K562 (cell line): ENCODE results near the gene AVPI1. TPM values are rescaled to one million over a fixed set of nuclear protein-coding genes. Genes with fewer than 3 reads are reported as not detected.

Experiments
- BRCA1 ChIP-seq, 2 experiments: fragments of 450-650 bp in 1 of 2; sonication (generic) in 1 of 2; formaldehyde crosslinking in 1 of 2; IDR thresholded peaks; 2 replicates each; pipeline versions ENCODE4 v1.5.0 to v1.6.1; 2017 to 2020; ENCODE audit warnings: mild to moderate bottlenecking in 1 of 2, missing genetic modification reagents in 1 of 2
- BRD4 ChIP-seq: fragments of 200-600 bp; sonication (generic); IDR thresholded peaks from 2 replicates; pipeline ENCODE4 v1.6.1; 2017; ENCODE audit warnings: inconsistent platforms
- CBX1 ChIP-seq: sonication (generic); IDR thresholded peaks from 2 replicates; pipeline ENCODE4 v1.6.1; 2016; ENCODE audit warnings: antibody characterized with exemption, low read depth, mild to moderate bottlenecking
- COPS2 ChIP-seq: fragments of 450-650 bp; conservative IDR thresholded peaks from 2 replicates; pipeline ENCODE4 v1.6.1; 2016; ENCODE audit warnings: mild to moderate bottlenecking, moderate library complexity
- CREM ChIP-seq: IDR thresholded peaks from 2 replicates; pipeline ENCODE4 v1.6.1; 2014; ENCODE audit warnings: antibody characterized with exemption, low read depth
- ETV5 ChIP-seq: sonication (generic); formaldehyde crosslinking; IDR thresholded peaks from 2 replicates; pipeline ENCODE4 v1.4.0; 2020; ENCODE audit warnings: low read depth, mild to moderate bottlenecking, missing genetic modification reagents
- KDM2B ChIP-seq: fragments of 250-450 bp; sonication (Bioruptor Pico); IDR thresholded peaks from 2 replicates; pipeline ENCODE4 v1.8.0; 2021; ENCODE audit warnings: mild to moderate bottlenecking, moderate library complexity
- KLF1 ChIP-seq: fragments of 450-650 bp; IDR thresholded peaks from 2 replicates; pipeline ENCODE4 v1.6.1; 2016; ENCODE audit warnings: missing genetic modification characterization, missing compliant biosample characterization
- PCBP1 ChIP-seq: fragments of 200-400 bp; formaldehyde crosslinking; IDR thresholded peaks from 2 replicates; pipeline ENCODE4 v1.6.1; 2018; ENCODE audit warnings: mild to moderate bottlenecking, low read depth, low read length; ENCODE audit not compliant: poor library complexity, severe bottlenecking
- POLR2G ChIP-seq: fragments of 200-400 bp; formaldehyde crosslinking; IDR thresholded peaks from 2 replicates; pipeline ENCODE4 v1.6.1; 2017; ENCODE audit warnings: low read depth, mild to moderate bottlenecking, antibody characterized with exemption, low read length, moderate library complexity
- PPARD ChIP-seq: fragments of 250-450 bp; sonication (Bioruptor Pico); IDR thresholded peaks from 2 replicates; pipeline ENCODE4 v1.8.0; 2022; ENCODE audit warnings: inconsistent platforms, mild to moderate bottlenecking, moderate library complexity
- SMC3 ChIP-seq: conservative IDR thresholded peaks from 2 replicates; pipeline ENCODE4 v1.6.1; 2011; ENCODE audit warnings: low read depth, low read length, improper control_type of control experiment; ENCODE audit not compliant: insufficient read depth
- SREBF1 ChIP-seq: fragments of 150-350 bp; IDR thresholded peaks from 2 replicates; pipeline ENCODE4 v1.6.1; 2014; ENCODE audit warnings: antibody characterized with exemption, low read depth, low read length, borderline replicate concordance
- SRSF3 ChIP-seq: fragments of 200-400 bp; formaldehyde crosslinking; IDR thresholded peaks from 2 replicates; pipeline ENCODE4 v1.6.1; 2016; ENCODE audit warnings: mild to moderate bottlenecking, low read length, moderate library complexity; ENCODE audit not compliant: insufficient read depth
- SRSF7 ChIP-seq: fragments of 200-400 bp; formaldehyde crosslinking; optimal IDR thresholded peaks from 2 replicates; pipeline ENCODE3; 2017; ENCODE audit warnings: mild to moderate bottlenecking, low read depth, low read length
- SRSF9 ChIP-seq: fragments of 200-400 bp; formaldehyde crosslinking; IDR thresholded peaks from 2 replicates; pipeline ENCODE4 v1.6.1; 2017; ENCODE audit warnings: low read depth, low read length, borderline replicate concordance
- TAF15 ChIP-seq: fragments of 200-400 bp; formaldehyde crosslinking; IDR thresholded peaks from 2 replicates; pipeline ENCODE4 v1.6.1; 2017; ENCODE audit warnings: mild to moderate bottlenecking, low read depth, low read length, moderate library complexity
- XRCC5 ChIP-seq: fragments of 200-400 bp; formaldehyde crosslinking; IDR thresholded peaks from 2 replicates; pipeline ENCODE4 v1.6.1; 2017; ENCODE audit warnings: low read depth, mild to moderate bottlenecking, low read length
- ZNF347 ChIP-seq: fragments of 450-650 bp; formaldehyde crosslinking; IDR thresholded peaks from 2 replicates; pipeline ENCODE4 v1.4.0; 2020; ENCODE audit warnings: low read depth, mild to moderate bottlenecking, moderate library complexity
- ZNF77 ChIP-seq: fragments of 250-450 bp; sonication (Bioruptor Pico); IDR thresholded peaks from 2 replicates; pipeline ENCODE4 v1.5.0; 2020
- ZSCAN29 ChIP-seq: fragments of 450-650 bp; IDR thresholded peaks from 2 replicates; pipeline ENCODE4 v1.6.1; 2017
- polyA plus RNA-seq, 8 experiments: library from polyadenylated mRNA; depleted of rRNA in 4 of 8; stranded (reverse) in 5 of 8; unstranded in 3 of 8; fragments of >200 nt; fragmentation: Nextera tagmentation in 2 of 8; fragmentation: Illumina TruSeq in 1 of 8; extraction: Ambion mirVana in 2 of 8; extraction: Trizol in 1 of 8; gene quantifications; 2 replicates each; pipeline versions ENCODE4 v1.2.1 to v1.2.3, GENCODE V29; 2011 to 2014; ENCODE audit warnings: inconsistent platforms in 1 of 8, missing spikeins in 1 of 8
- total RNA-seq, 7 experiments: library from RNA; depleted of rRNA in 6 of 7; stranded (reverse); fragments of >200 nt in 6 of 7; fragmentation: Illumina TruSeq in 2 of 7; extraction: Trizol in 2 of 7; gene quantifications; 2 replicates each; pipeline versions ENCODE4 v1.2.1 to v1.2.3, GENCODE V29; 2011 to 2021; ENCODE audit warnings: low replicate concordance in 1 of 7
- TF ChIP-seq, protein P1 (sequence below): sonication (generic); formaldehyde crosslinking; IDR thresholded peaks from 2 replicates; pipeline ENCODE4 v1.8.0; 2022; ENCODE audit warnings: mild to moderate bottlenecking, missing genetic modification reagents
- TF ChIP-seq, protein P2 (sequence below): fragments of 250-450 bp; sonication (Bioruptor Pico); IDR thresholded peaks from 2 replicates; pipeline ENCODE4 v1.8.0; 2022; ENCODE audit warnings: moderate library complexity, mild to moderate bottlenecking, inconsistent platforms
- TF ChIP-seq, protein P3 (sequence below): fragments of 450-650 bp; IDR thresholded peaks from 2 replicates; pipeline ENCODE4 v1.6.1; 2017; ENCODE audit warnings: antibody characterized with exemption
- TF ChIP-seq, protein P4 (sequence below): fragments of 250-450 bp; sonication (Bioruptor Pico); IDR thresholded peaks from 2 replicates; pipeline ENCODE4 v1.5.0; 2021

The AVPI1 gene
- total and polyA plus RNA-seq, 9 of the 15 experiments (the other 6 are each of a cell fraction or from before 2014, with no cell fraction given), result 0.90 to 10.4 (median 7.4) TPM

DNA sequence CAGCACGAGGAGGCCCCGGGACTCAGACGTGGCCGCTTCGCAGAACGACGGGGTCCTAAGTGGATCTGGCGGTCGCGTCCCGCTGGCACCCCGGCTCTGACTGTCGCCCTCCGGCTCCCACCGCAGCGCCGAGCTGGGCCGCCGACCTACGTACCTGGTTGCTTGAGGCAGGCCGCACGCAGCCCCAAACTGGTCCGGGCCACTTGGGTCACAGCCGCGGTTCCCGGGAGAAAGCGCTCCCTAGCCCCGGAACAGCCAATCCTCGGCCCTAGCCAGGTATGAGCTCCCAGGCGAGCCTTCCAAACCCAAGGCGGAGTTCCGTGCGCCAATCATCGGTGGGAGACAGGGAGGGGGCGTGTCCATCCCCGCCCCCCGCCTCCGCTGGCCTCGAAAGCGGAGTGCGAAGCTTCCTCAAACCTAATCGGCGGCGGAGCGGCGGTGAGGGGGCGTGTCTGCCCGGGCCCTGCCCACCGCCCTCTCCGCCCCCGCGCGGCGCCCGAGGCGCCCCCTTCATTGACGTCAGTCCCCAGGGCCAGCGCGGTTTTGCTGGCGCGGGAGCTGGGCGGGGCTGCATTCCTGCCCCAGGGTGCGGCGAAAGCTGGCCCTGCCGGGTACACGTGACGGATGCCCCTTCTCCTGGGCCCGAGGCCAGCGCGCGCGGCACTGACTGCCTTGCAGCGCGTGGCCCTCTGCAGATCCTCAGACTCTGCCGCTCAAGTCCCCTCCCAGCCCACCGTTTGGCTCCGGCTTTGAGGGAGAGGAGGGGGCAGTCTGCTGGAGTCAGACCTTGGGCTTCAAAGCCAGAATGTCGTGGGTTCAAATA lies at the start of gene AVPI1 (continued):
- TF ChIP-seq, protein P1, sequence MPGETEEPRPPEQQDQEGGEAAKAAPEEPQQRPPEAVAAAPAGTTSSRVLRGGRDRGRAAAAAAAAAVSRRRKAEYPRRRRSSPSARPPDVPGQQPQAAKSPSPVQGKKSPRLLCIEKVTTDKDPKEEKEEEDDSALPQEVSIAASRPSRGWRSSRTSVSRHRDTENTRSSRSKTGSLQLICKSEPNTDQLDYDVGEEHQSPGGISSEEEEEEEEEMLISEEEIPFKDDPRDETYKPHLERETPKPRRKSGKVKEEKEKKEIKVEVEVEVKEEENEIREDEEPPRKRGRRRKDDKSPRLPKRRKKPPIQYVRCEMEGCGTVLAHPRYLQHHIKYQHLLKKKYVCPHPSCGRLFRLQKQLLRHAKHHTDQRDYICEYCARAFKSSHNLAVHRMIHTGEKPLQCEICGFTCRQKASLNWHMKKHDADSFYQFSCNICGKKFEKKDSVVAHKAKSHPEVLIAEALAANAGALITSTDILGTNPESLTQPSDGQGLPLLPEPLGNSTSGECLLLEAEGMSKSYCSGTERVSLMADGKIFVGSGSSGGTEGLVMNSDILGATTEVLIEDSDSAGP (CRISPR knock-in tag), result no peak
- TF ChIP-seq, protein P2, sequence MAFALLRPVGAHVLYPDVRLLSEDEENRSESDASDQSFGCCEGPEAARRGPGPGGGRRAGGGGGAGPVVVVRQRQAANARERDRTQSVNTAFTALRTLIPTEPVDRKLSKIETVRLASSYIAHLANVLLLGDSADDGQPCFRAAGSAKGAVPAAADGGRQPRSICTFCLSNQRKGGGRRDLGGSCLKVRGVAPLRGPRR (CRISPR knock-in tag), result no peak
- TF ChIP-seq ZNF347 (CRISPR knock-in tag) (no peak), SMC3 (no peak), SREBF1 (no peak), KLF1 (tag) (peak; percentile 94; the same call in 1 of the 2 replicates), ZNF77 (CRISPR knock-in tag) (no peak), ZSCAN29 (no peak), PPARD (CRISPR knock-in tag) (no peak), BRCA1 (IDR thresholded peaks at IDR 0.05) (no peak), BRCA1 (CRISPR knock-in tag; IDR thresholded peaks at IDR 0.05) (no peak), POLR2G (peak; percentile 89), SRSF3 (no peak), ETV5 (CRISPR knock-in tag) (no peak), TAF15 (no peak), CREM (peak; percentile 95), PCBP1 (no peak), COPS2 (no peak), BRD4 (no peak), SRSF7 (no peak), XRCC5 (0 out of 2 replicates have a peak, but pooled peaks have one; percentile 25), SRSF9 (no peak), KDM2B (peak; percentile 59; the same call in 1 of the 2 replicates), CBX1 (no peak; the same call in 1 of the 2 replicates)
- TF ChIP-seq, protein P3, sequence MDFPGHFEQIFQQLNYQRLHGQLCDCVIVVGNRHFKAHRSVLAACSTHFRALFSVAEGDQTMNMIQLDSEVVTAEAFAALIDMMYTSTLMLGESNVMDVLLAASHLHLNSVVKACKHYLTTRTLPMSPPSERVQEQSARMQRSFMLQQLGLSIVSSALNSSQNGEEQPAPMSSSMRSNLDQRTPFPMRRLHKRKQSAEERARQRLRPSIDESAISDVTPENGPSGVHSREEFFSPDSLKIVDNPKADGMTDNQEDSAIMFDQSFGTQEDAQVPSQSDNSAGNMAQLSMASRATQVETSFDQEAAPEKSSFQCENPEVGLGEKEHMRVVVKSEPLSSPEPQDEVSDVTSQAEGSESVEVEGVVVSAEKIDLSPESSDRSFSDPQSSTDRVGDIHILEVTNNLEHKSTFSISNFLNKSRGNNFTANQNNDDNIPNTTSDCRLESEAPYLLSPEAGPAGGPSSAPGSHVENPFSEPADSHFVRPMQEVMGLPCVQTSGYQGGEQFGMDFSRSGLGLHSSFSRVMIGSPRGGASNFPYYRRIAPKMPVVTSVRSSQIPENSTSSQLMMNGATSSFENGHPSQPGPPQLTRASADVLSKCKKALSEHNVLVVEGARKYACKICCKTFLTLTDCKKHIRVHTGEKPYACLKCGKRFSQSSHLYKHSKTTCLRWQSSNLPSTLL, result no peak
- TF ChIP-seq, protein P4, sequence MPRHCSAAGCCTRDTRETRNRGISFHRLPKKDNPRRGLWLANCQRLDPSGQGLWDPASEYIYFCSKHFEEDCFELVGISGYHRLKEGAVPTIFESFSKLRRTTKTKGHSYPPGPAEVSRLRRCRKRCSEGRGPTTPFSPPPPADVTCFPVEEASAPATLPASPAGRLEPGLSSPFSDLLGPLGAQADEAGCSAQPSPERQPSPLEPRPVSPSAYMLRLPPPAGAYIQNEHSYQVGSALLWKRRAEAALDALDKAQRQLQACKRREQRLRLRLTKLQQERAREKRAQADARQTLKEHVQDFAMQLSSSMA (CRISPR knock-in tag), result no peak
